ENCODE measurements around the gene CELA3B. TPM values are rescaled to one million over a fixed set of nuclear protein-coding genes. Genes with fewer than 3 reads are reported as not detected.
A peak's percentile ranks its signal among the peaks of the same experiment; 100 is the strongest.
"Not testable (repeated sequence)": the region's sequence is repeated elsewhere in the genome, so short reads cannot be mapped to it uniquely, and the experiment has no call there.

The CELA3B gene
- polyA plus RNA-seq, 6 donors from 2014 or later, result not detected

GRCh38 chr1:22018583-22019559 is 42.0 kb downstream of the CELA3B start:
- H3K36me3 Mint-ChIP-seq, result no peaks in the 10 kb centered on the region
- peak overlapping the region; percentile 8 to 99 (median 97) for H3K27ac Mint-ChIP-seq
- H3K9me3 Mint-ChIP-seq, result peaks cover 0 to 4% (median 0%) of the 10 kb centered on the region in 7 donors
- ATAC-seq (ENCODE audit: low read depth in 2 of 2), result peak; percentile 96 to 97
- DNase-seq, result peak; percentile 66
- peak overlapping the region in 6 of 8 donors; percentile 44 to 87 (median 74) for H3K4me3 Mint-ChIP-seq
- no peaks in the 10 kb centered on the region for H3K27me3 Mint-ChIP-seq
- peaks cover 20 to 35% (median 24%) of the 10 kb centered on the region in 3 donors for H3K4me1 Mint-ChIP-seq

GRCh38 chr1:22021061-22021460 is 44.2 kb downstream of the CELA3B start:
- Mint-ChIP-seq H3K27me3 (no peaks in the 10 kb centered on the region), H3K27ac (no peak overlapping the region), H3K9me3 (peaks cover 0 to 6% (median 1%) of the 10 kb centered on the region in 7 donors), H3K36me3 (peaks cover 6 to 7% of the 10 kb centered on the region in 2 donors), H3K4me3 (no peak overlapping the region), H3K4me1 (peaks cover 33 to 50% (median 42%) of the 10 kb centered on the region in 3 donors)
- DNase-seq, result no peak
- ATAC-seq (ENCODE audit: low read depth in 2 of 2), result no peak

- ATAC-seq (ENCODE audit: low read depth in 2 of 2) (peak; percentile 43 to 50), DNase-seq (peak; percentile 39)
- Mint-ChIP-seq H3K4me3 (peak overlapping the region; percentile 89 to 99 (median 96)), H3K27ac (peak overlapping the region; percentile 98 to 100 (median 99)), H3K9me3 (peaks cover 0 to 3% (median 1%) of the 10 kb centered on the region in 7 donors), H3K27me3 (no peaks in the 10 kb centered on the region), H3K4me1 (peaks cover 32 to 54% (median 40%) of the 10 kb centered on the region in 3 donors), H3K36me3 (peaks cover 7 to 9% of the 10 kb centered on the region in 2 donors)
Observed at GRCh38 chr1:22024485-22025367, 47.9 kb downstream of the CELA3B start.

GRCh38 chr1:22025368-22026155 is 48.7 kb downstream of the CELA3B start:
- DNase-seq (peak; percentile 88), ATAC-seq (ENCODE audit: low read depth in 2 of 2) (peak; percentile 76 to 79)
- peaks cover 32 to 54% (median 40%) of the 10 kb centered on the region in 3 donors for H3K4me1 Mint-ChIP-seq
- peak overlapping the region; percentile 98 to 100 (median 99) for H3K27ac Mint-ChIP-seq
- no peaks in the 10 kb centered on the region for H3K27me3 Mint-ChIP-seq
- peak overlapping the region; percentile 89 to 99 (median 96) for H3K4me3 Mint-ChIP-seq
- H3K36me3 Mint-ChIP-seq, result peaks cover 7 to 9% of the 10 kb centered on the region in 2 donors
- peaks cover 0 to 3% (median 1%) of the 10 kb centered on the region in 7 donors for H3K9me3 Mint-ChIP-seq

- DNase-seq (no peak), ATAC-seq (ENCODE audit: low read depth in 2 of 2) (no peak)
- no peaks in the 10 kb centered on the region for H3K27me3 Mint-ChIP-seq
- H3K9me3 Mint-ChIP-seq, result peaks cover 0 to 3% (median 1%) of the 10 kb centered on the region in 7 donors
- peaks cover 42 to 64% (median 52%) of the 10 kb centered on the region in 3 donors for H3K4me1 Mint-ChIP-seq
- H3K4me3 Mint-ChIP-seq, result peak overlapping the region in 6 of 8 donors; percentile 69 to 97 (median 86)
- H3K27ac Mint-ChIP-seq, result peak overlapping the region; percentile 28 to 100 (median 99)
- H3K36me3 Mint-ChIP-seq, result peaks cover 7 to 9% of the 10 kb centered on the region in 2 donors
Observed at GRCh38 chr1:22026924-22027289, 50.1 kb downstream of the CELA3B start.

- H3K36me3 Mint-ChIP-seq, result peaks cover 7 to 9% of the 10 kb centered on the region in 2 donors
- peaks cover 0 to 3% (median 1%) of the 10 kb centered on the region in 7 donors for H3K9me3 Mint-ChIP-seq
- ATAC-seq (ENCODE audit: low read depth in 2 of 2) (no peak), DNase-seq (no peak)
- peak overlapping the region in 1 of 8 donors; percentile 21 for H3K4me3 Mint-ChIP-seq
- peaks cover 25 to 45% (median 33%) of the 10 kb centered on the region in 3 donors for H3K4me1 Mint-ChIP-seq
- H3K27ac Mint-ChIP-seq, result peak overlapping the region in 2 of 6 donors; percentile 22 to 50
- no peaks in the 10 kb centered on the region for H3K27me3 Mint-ChIP-seq
Observed at GRCh38 chr1:22030057-22030456, 53.2 kb downstream of the CELA3B start.

- ATAC-seq (ENCODE audit: low read depth in 2 of 2) (no peak), DNase-seq (no peak)
- no peaks in the 10 kb centered on the region for H3K27me3 Mint-ChIP-seq
- no peak overlapping the region for H3K4me3 Mint-ChIP-seq
- peak overlapping the region in 2 of 6 donors; percentile 15 to 22 for H3K27ac Mint-ChIP-seq
- H3K9me3 Mint-ChIP-seq, result peaks cover 0 to 3% (median 1%) of the 10 kb centered on the region in 7 donors
- peaks cover 6 to 8% of the 10 kb centered on the region in 2 donors for H3K36me3 Mint-ChIP-seq
- H3K4me1 Mint-ChIP-seq, result peaks cover 25 to 45% (median 32%) of the 10 kb centered on the region in 3 donors
Observed at GRCh38 chr1:22030473-22030872, 53.7 kb downstream of the CELA3B start.

- Mint-ChIP-seq H3K9me3 (no peaks in the 10 kb centered on the region), H3K36me3 (no peaks in the 10 kb centered on the region), H3K27me3 (no peaks in the 10 kb centered on the region), H3K4me3 (peak overlapping the region; percentile 36 to 82 (median 56)), H3K4me1 (peaks cover 17 to 38% (median 24%) of the 10 kb centered on the region in 3 donors), H3K27ac (peak overlapping the region in 5 of 6 donors; percentile 32 to 93 (median 80))
- peak; percentile 47 to 54 for ATAC-seq (ENCODE audit: low read depth in 2 of 2)
- DNase-seq, result no peak
Observed at GRCh38 chr1:22031214-22031962, 54.6 kb downstream of the CELA3B start.

- not testable (repeated sequence) for H3K9me3 Mint-ChIP-seq; H3K36me3 Mint-ChIP-seq; ATAC-seq (ENCODE audit: low read depth in 2 of 2); DNase-seq; H3K27me3 Mint-ChIP-seq; H3K4me3 Mint-ChIP-seq; H3K27ac Mint-ChIP-seq
- peaks cover 18 to 45% (median 25%) of the 10 kb centered on the region in 3 donors for H3K4me1 Mint-ChIP-seq
Observed at GRCh38 chr1:22034834-22035233, 58.0 kb downstream of the CELA3B start.

- Mint-ChIP-seq H3K27me3 (no peaks in the 10 kb centered on the region), H3K36me3 (no peaks in the 10 kb centered on the region), H3K4me1 (peaks cover 20 to 49% (median 26%) of the 10 kb centered on the region in 3 donors), H3K27ac (peak overlapping the region in 2 of 6 donors; percentile 24 to 95), H3K9me3 (peaks cover 0 to under 1% (median 0%) of the 10 kb centered on the region in 7 donors), H3K4me3 (peak overlapping the region in 5 of 8 donors; percentile 6 to 73 (median 51))
- no peak for ATAC-seq (ENCODE audit: low read depth in 2 of 2)
- DNase-seq, result no peak
Observed at GRCh38 chr1:22037520-22037919, 60.7 kb downstream of the CELA3B start.

- Mint-ChIP-seq H3K27ac (peak overlapping the region in 5 of 6 donors; percentile 24 to 99 (median 86)), H3K4me1 (peaks cover 25 to 50% (median 31%) of the 10 kb centered on the region in 3 donors), H3K9me3 (peaks cover 0 to 3% (median 0%) of the 10 kb centered on the region in 7 donors), H3K36me3 (no peaks in the 10 kb centered on the region), H3K27me3 (no peaks in the 10 kb centered on the region), H3K4me3 (peak overlapping the region in 6 of 8 donors; percentile 13 to 75 (median 44))
- DNase-seq, result no peak
- ATAC-seq (ENCODE audit: low read depth in 2 of 2), result no peak
Observed at GRCh38 chr1:22038036-22038435, 61.2 kb downstream of the CELA3B start.
